CD4-positive, alpha-beta T cell treated with Interleukin-17A for 4 hours (primary cell): ENCODE measurements around the gene DHDH.
A peak's percentile ranks its signal among the peaks of the same experiment; 100 is the strongest.

Experiments
- DNase-seq: peaks from one replicate; pipeline ENCODE4 v3.0.0-alpha.2; 2020; ENCODE audit warnings: mixed read lengths

DHDH gene

DNA sequence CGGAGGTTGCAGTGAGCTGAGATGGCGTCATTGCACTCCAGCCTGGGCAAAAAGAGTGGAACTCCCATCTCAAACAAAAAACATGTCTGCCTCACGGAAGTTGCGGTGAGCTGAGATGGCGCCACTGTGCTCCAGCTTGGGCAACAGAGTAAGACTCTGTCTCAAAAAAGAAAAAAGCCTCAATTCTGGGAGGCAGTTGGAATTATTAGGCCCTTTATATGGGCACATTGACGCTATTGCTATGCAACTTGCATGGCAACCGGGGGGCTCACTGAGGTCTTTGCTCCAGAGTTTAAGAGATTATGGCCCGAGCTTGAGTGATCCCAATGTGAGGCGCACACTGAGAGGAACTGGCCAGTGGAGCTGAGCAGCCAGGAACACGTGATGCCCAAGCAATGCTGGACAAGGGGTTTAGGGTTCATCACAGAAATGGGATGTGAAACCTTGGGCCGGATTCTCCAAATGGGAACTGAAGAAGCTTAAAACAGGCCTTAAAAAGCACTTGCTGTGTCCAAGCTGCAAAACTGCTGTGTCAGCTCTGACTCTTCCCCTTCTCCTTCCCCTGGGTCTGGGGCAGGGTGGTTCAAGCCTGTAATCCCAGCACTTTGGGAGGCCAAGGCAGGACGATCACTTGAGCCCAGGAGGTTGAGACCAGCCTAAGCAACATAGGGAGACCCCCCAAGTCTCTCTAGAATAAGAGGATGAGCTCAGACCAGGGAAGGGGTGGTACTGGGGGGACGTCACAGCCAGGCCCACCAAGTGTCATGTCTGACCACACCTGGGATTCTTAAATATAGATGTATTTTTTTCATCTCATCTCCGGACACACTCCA, 34.1 kb downstream of the DHDH start:
- no peak for DNase-seq

DNA sequence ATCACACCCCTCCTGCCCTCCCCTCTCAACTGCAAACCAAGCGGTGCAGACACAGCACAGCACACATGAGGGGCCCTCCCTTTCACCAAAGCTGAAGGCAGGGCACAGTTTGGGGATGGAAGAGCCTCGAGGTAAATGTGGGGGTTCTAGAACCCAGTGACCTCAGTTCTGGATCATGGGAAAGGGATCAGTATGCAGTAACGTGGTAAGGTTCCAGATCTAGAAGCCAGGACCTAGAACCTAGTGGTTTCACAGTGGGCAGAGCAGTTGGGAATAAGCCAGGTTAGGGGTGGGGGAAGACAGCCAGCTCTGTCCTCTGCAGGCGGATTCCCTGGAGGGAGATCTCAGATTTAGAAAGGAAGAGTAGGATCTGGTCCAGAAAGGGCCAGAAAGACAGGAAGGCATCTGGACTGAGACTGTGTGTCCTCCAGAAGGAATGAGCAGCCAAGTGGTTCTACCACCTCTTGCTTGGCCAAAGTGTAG, 34.7 kb downstream of the DHDH start:
- no peak for DNase-seq

- no peak for DNase-seq
These were observed 35.3 kb downstream of the DHDH start for GRCh38 chr19:48968813-48969218.

DNA sequence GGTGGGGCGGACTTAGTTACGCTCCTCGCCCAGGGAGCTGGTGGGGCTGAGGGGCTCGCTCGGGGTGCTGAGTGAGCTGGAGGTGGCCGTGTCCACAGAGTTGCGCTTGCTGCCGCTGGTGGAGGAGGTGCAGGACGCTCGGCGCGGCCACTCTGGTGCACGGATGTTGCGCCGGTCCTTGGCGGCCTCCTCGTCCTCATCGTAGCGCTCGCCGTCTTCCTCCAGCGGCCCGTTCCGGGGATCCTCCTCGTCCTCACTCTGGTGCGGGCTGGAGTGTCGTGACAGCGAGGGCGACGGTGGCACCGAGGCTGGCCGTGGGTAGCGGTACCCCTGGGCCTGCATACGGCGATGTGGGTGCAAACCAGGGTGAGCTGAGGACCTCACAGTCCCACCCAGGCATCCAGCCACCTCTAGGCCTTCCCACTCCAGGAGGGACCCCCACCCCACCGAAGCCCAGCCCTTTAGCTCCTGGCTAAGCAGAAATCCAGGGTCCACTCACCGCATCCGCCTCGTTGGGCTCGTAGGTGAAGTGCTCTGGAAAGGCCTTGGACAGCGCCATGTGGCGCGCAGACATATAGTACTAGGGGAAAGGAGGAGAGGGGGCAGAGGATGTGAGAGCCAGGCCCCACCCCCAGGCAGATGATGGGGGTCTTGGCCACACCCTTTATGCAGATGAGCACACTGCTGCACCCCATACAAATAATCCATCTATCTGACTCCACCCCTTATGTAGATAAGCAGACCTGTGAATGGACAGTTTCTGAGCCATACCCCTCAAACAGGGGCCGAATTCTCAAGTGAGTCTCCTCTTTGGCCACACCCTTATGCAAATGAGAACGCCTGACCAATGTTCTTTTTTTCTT, 36.0 kb downstream of the DHDH start:
- DNase-seq = no peak

DNA sequence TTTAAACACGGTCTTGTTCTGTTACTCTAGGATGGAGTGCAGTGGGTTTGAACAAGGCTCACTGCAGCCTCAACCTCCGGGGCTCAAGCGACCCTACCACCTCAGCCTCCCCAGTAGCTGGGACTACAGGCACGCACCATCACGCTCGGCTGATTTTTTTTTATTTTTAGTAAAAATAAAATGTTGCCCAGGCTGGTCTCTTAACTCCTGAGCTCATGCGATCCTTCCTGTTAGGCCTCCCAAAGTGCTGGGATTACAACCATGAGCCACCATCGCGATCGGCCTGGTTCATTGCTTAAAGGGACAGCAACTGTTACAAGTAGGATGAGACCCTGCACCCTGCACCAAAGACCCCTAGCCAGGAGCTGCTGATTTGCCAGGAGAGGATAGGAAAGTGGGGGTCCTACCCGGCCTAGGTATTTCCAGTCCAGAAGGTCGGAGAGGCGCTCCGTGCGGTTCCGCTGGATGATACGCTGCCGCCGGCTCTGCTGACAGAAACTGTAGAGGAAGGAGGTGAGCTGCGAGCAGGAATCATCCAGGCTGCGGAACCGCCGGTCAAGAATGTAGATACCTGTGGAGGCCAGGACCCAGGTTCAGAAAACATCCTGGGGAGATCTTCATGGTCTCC, 36.8 kb downstream of the DHDH start:
- no peak for DNase-seq

DNA sequence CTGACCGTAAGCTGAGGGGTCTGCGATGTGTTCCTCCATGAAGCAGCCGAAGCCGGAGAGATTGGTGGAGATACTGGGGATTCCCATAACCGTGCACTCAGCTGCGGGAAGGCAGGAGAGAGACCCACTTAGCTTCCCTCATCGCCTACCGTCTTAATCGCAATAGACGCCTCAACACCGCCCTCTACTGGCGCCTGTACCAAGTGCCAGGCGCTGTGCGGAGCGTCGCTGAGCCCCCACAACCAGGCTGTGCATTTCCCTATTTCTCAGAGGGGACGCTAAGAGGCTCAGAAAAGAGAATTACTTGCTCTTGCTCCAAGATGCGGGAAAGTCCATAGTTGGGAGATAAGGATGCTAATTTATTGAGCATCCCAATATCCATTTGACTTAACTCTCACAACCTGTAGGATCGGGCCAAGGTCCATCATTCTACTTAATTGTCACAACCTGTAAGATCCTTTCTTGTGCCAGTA, 37.5 kb downstream of the DHDH start:
- DNase-seq = peak; percentile 91

- DNase-seq = peak; percentile 40
These were observed 42.7 kb downstream of the DHDH start for GRCh38 chr19:48975947-48976847.

DNA sequence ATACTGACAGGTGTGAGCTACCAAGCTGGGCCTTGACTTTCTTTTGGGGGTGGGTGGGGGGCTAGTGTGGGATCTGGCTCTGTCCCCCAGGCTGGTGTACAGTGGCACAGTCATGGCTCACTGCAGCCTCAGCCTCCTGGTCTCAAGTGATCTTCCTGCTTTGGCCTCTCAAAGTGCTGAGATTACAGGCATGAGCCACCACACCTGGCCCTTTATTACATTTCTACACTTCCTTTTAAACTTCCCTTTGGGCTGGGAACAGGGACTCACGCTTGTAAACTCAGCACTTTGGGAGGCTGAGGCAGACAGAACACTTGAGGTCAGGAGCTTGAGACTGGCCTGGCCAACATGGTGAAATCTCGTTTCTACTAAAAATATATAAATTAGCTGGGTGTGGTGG, 43.6 kb downstream of the DHDH start:
- no peak for DNase-seq

GRCh38 chr19:48982280-48982679, 48.8 kb downstream of the DHDH start:
- DNase-seq = no peak

GRCh38 chr19:48985711-48986110, 52.2 kb downstream of the DHDH start:
- no peak for DNase-seq

- no peak for DNase-seq
These were observed 52.7 kb downstream of the DHDH start for GRCh38 chr19:48986211-48986610.

GRCh38 chr19:48987323-48987722, 53.8 kb downstream of the DHDH start:
- no peak for DNase-seq

DNA sequence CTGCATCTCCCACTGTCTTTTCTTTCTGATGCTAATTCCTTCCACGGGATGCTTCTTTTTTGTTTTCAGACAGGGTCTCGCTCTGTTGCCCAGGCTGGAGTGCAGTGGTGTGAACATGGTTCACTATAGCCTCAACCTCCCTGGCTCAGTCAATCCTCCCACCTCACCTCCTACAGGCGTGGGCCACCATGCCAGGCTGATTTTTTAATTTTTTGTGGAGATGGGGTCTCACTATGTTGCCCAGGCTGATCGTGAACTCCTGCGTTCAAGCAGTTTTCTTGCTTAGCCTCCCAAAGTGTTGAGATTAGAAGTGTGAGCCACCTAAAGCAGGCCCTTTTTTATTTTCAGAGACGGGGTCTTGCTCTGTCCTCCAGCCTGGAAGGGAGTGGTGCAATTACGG, 54.8 kb downstream of the DHDH start:
- DNase-seq = no peak

- DNase-seq = no peak
These were observed 55.4 kb downstream of the DHDH start for GRCh38 chr19:48988860-48989259.

DNA sequence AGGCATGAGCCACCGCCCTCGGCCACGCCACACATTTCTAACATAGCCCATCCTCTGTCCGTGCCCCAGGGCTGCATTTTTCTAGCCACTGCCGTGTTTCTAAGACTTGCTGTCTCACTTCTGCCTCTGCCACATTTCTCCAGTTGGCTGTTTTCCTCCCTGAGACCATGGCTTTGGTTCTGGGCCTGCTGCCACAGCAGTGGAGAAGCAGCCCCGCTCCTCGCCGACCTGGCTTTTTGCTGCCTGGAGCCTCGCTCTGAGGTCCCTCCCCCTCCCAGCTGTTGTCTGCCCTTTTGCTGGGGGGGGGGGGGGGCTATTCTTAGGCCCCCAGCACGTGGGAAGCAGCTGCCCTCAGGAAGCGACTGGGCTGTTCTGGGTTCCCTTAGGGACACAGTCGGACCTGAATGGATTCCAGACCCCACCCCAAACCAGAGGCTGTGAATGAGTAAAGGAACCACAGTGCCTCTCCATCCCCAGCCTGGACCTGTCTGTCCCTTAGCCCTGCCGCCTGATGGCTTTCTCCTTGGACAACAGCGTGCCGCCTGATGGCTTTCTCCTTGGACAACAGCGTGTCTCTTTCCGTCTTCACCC, 56.3 kb downstream of the DHDH start:
- no peak for DNase-seq

DNA sequence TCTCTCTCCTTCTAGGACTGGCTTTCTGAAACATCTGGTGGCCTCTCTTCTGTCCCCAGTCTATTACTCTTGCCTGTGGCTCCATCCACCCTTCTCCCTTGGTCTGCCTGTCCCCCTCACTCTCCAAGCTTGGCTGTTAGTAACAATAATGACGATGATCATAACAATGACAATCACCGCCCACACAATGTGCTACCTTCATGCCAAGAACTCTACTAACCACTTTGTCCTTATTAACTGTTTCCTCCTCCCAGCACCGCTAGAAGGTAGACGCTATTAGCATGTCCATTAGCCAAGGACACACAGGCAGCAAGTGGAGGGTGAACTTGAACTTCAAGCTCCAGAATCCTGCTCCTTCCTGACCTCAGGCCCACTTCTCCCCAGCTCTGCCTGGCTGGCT, 56.9 kb downstream of the DHDH start:
- DNase-seq = no peak

GRCh38 chr19:48991011-48991609, 57.6 kb downstream of the DHDH start:
- no peak for DNase-seq

DNA sequence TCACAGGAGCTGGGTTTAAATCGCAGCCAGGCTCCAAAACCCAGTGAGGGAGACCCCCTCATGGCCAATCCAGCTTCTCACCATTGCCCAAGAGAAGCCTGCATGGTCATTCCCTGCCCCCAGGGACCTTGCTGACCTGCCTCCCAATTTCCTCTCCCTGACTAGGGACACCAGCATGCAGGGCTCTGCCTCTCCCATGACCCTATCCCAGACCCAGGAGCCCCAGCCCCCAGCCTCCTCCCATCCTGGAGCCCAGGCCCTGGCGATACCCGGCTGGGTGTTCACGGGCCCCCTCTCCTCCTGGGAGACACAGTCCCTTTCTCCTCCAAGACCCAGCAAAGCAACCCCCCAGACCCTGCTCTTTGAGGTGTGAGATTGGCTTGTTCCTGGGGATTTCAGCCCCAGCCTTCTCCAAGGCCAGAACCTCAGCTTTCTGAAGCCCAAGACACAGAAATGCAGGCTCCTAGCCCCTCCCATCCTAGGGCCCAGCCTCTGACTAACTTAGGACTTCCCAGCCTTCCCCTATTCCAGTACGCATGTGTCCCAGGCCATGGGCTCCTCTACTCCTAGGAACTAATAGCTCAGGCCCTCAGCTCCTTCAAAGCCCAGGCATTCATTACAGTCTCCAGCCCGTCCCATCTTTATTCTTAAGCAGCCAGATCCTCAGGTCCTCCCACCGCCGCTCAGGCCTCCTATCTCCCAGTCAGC, 58.5 kb downstream of the DHDH start:
- DNase-seq = no peak

- DNase-seq = no peak
These were observed 59.2 kb downstream of the DHDH start for GRCh38 chr19:48992581-48993174.
